WTC11 (cell line): ENCODE measurements around the gene FCMR. TPM values are rescaled to one million over a fixed set of nuclear protein-coding genes. Genes with fewer than 3 reads are reported as not detected.

Source experiments
- ATAC-seq: fragments of 200-7000 bp; cut with Tn5 transposase; 2 replicates; pipeline ENCODE4 v1.10.0; 2021; ENCODE audit warnings: mild to moderate bottlenecking, moderate library complexity
- CTCF ChIA-PET: fragments of 300-600 bp; sonication (Branson Sonifier 250); formaldehyde crosslinking; loops from one replicate; lab custom pipeline; 2021; ENCODE audit warnings: antibody characterized with exemption; lab: Charles Lee
- POLR2A ChIA-PET: fragments of 350-600 bp; sonication (Branson Sonifier 250); formaldehyde crosslinking; loops from one replicate; lab custom pipeline; 2021; ENCODE audit warnings: antibody characterized with exemption; lab: Charles Lee
- DNase-seq: peaks from one replicate; pipeline ENCODE4 v3.0.0; 2021; ENCODE audit warnings: low spot score
- H3K27ac Mint-ChIP-seq: 2 replicates; pipeline ENCODE4 v1.8.0; 2021; ENCODE audit warnings: mixed read lengths
- H3K27me3 Mint-ChIP-seq: 2 replicates; pipeline ENCODE4 v1.8.0; 2021; ENCODE audit warnings: low read depth, mild to moderate bottlenecking, moderate library complexity, mixed read lengths
- H3K36me3 Mint-ChIP-seq: 2 replicates; pipeline ENCODE4 v1.8.0; 2021; ENCODE audit warnings: mixed read lengths
- H3K4me1 Mint-ChIP-seq: 2 replicates; pipeline ENCODE4 v1.8.0; 2022; ENCODE audit warnings: mixed read lengths
- H3K4me3 Mint-ChIP-seq: 2 replicates; pipeline ENCODE4 v1.8.0; 2021; ENCODE audit warnings: mild to moderate bottlenecking, moderate library complexity, mixed read lengths
- H3K9me3 Mint-ChIP-seq: 2 replicates; pipeline ENCODE4 v1.8.0; 2021; ENCODE audit warnings: mixed read lengths
- ARID4B ChIP-seq: sonication (generic); formaldehyde crosslinking; IDR thresholded peaks from 2 replicates; pipeline ENCODE4 v1.8.0; 2023; ENCODE audit warnings: missing genetic modification reagents, mild to moderate bottlenecking, borderline replicate concordance
- ATF1 ChIP-seq: sonication (generic); formaldehyde crosslinking; IDR thresholded peaks from 2 replicates; pipeline ENCODE4 v1.8.1; 2023; ENCODE audit warnings: mild to moderate bottlenecking, moderate library complexity, missing genetic modification reagents
- CREB1 ChIP-seq: sonication (generic); formaldehyde crosslinking; IDR thresholded peaks from 2 replicates; pipeline ENCODE4 v1.8.0; 2023; ENCODE audit warnings: mild to moderate bottlenecking, missing genetic modification reagents
- CREM ChIP-seq: sonication (generic); formaldehyde crosslinking; IDR thresholded peaks from 2 replicates; pipeline ENCODE4 v1.8.1; 2022; ENCODE audit warnings: mild to moderate bottlenecking, missing genetic modification reagents, moderate library complexity
- FOXP1 ChIP-seq: sonication (generic); formaldehyde crosslinking; IDR thresholded peaks from 2 replicates; pipeline ENCODE4 v1.8.0; 2022; ENCODE audit warnings: missing genetic modification reagents, mild to moderate bottlenecking, moderate library complexity, borderline replicate concordance
- GRHL2 ChIP-seq: fragments of 250-450 bp; sonication (Bioruptor Pico); IDR thresholded peaks from 2 replicates; pipeline ENCODE4 v1.8.0; 2022; ENCODE audit warnings: mild to moderate bottlenecking, moderate library complexity; ENCODE audit not compliant: insufficient replicate concordance, severe bottlenecking
- IRF2 ChIP-seq: sonication (generic); formaldehyde crosslinking; IDR thresholded peaks from 2 replicates; pipeline ENCODE4 v1.8.0; 2022; ENCODE audit warnings: low read depth, missing genetic modification reagents, borderline replicate concordance
- NR3C1 ChIP-seq: sonication (generic); formaldehyde crosslinking; conservative IDR thresholded peaks from 2 replicates; pipeline ENCODE4 v1.8.1; 2023; ENCODE audit warnings: low read depth, mild to moderate bottlenecking, missing genetic modification reagents
- OVOL2 ChIP-seq: fragments of 250-450 bp; sonication (Bioruptor Pico); IDR thresholded peaks from 2 replicates; pipeline ENCODE4 v1.9.0; 2021; ENCODE audit warnings: mild to moderate bottlenecking, borderline replicate concordance
- SOX15 ChIP-seq: fragments of 250-450 bp; sonication (Bioruptor Pico); IDR thresholded peaks from 2 replicates; pipeline ENCODE4 v1.9.0; 2021; ENCODE audit warnings: mild to moderate bottlenecking
- TEAD4 ChIP-seq: sonication (generic); formaldehyde crosslinking; IDR thresholded peaks from 2 replicates; pipeline ENCODE4 v1.8.0; 2022; ENCODE audit warnings: mild to moderate bottlenecking, missing genetic modification reagents
- ZBTB21 ChIP-seq: sonication (generic); formaldehyde crosslinking; IDR thresholded peaks from 2 replicates; pipeline ENCODE4 v1.8.1; 2023; ENCODE audit warnings: mild to moderate bottlenecking, missing genetic modification reagents, borderline replicate concordance
- ZNF232 ChIP-seq: sonication (generic); formaldehyde crosslinking; IDR thresholded peaks from 2 replicates; pipeline ENCODE4 v1.8.0; 2022; ENCODE audit warnings: mild to moderate bottlenecking, missing genetic modification reagents
- ZNF416 ChIP-seq: fragments of 250-450 bp; sonication (Bioruptor Pico); IDR thresholded peaks from 2 replicates; pipeline ENCODE4 v1.9.0; 2021; ENCODE audit warnings: mild to moderate bottlenecking, inconsistent platforms
- ZNF512 ChIP-seq: sonication (generic); formaldehyde crosslinking; IDR thresholded peaks from 2 replicates; pipeline ENCODE4 v1.8.1; 2022; ENCODE audit warnings: missing genetic modification reagents, borderline replicate concordance
- total RNA-seq: library from RNA; stranded (reverse); gene quantifications from 3 replicates; pipeline ENCODE4 v1.2.3, GENCODE V29; 2021
- TF ChIP-seq, protein P1 (sequence below): sonication (generic); formaldehyde crosslinking; IDR thresholded peaks from 2 replicates; pipeline ENCODE4 v1.8.1; 2023; ENCODE audit warnings: mild to moderate bottlenecking, missing genetic modification reagents, borderline replicate concordance
- TF ChIP-seq, protein P2 (sequence below): sonication (generic); formaldehyde crosslinking; IDR thresholded peaks from 2 replicates; pipeline ENCODE4 v1.8.1; 2022; ENCODE audit warnings: mild to moderate bottlenecking, moderate library complexity, missing genetic modification reagents
- TF ChIP-seq, protein P3 (sequence below): fragments of 250-450 bp; sonication (Bioruptor Pico); IDR thresholded peaks from 2 replicates; pipeline ENCODE4 v1.9.0; 2021; ENCODE audit warnings: mild to moderate bottlenecking, borderline replicate concordance
- TF ChIP-seq, protein P4 (sequence below): sonication (generic); formaldehyde crosslinking; IDR thresholded peaks from 2 replicates; pipeline ENCODE4 v1.8.1; 2022; ENCODE audit warnings: mild to moderate bottlenecking, missing genetic modification reagents, moderate library complexity, borderline replicate concordance

FCMR gene
- total RNA-seq, 1 experiment from 2014 or later = 1.0 TPM

DNA sequence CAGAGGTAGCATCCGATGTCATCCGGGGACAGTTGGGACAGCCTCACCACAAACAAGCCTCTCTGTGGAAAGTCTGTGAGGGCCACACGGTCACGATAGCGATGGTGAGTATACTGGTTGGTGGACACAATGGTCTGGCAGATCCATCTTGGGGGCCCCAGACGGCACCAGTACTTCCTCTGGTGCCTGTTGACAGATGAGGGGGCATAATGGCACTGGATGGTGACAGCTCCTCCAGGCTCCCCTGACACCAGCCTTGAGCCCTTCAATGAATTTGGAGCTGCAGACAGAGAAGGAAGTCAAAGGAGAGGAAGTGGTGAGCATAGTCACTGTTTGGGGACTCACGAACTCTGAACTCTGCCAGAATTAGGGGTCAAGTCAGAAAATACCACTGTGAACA lies 40.5 kb upstream of the FCMR start (continued):
- no peak for TF ChIP-seq IRF2 (CRISPR knock-in tag)
- TF ChIP-seq GRHL2 = no peak
- no peak for TF ChIP-seq ZNF232 (CRISPR knock-in tag)
- no peak for TF ChIP-seq ZBTB21 (CRISPR knock-in tag)
- TF ChIP-seq, all 79 proteins: peak for 0

DNA sequence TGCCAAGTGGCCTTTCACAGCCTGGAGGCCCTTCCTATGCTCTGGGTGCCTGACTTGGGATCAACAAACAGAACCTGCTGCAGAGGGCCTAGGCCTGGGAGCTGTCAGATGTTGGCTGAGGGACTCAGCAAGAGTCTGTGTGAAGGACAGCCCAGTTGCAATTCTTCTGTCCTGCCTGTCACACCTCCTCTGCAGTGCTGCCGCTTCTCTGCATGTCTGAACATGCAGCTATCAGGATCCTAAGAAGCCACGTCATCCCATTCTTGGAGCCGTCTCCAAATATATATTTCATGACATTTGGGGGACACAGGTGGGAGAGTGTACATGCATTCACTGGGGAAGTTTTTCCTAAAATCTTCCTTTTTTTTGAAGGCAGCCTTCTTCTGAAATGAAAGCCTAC lies 39.9 kb upstream of the FCMR start:
- no peak overlapping the region for H3K27ac Mint-ChIP-seq
- POLR2A ChIA-PET = interaction anchor here (0.6 kb wide), 1 partner anchor 199 kb away, joined by 3 read pairs; no protein-coding TSS in a partner anchor
- ATAC-seq = no peak

More for the DNA sequence above, 39.9 kb upstream of the FCMR start:
- TF ChIP-seq, protein P1, sequence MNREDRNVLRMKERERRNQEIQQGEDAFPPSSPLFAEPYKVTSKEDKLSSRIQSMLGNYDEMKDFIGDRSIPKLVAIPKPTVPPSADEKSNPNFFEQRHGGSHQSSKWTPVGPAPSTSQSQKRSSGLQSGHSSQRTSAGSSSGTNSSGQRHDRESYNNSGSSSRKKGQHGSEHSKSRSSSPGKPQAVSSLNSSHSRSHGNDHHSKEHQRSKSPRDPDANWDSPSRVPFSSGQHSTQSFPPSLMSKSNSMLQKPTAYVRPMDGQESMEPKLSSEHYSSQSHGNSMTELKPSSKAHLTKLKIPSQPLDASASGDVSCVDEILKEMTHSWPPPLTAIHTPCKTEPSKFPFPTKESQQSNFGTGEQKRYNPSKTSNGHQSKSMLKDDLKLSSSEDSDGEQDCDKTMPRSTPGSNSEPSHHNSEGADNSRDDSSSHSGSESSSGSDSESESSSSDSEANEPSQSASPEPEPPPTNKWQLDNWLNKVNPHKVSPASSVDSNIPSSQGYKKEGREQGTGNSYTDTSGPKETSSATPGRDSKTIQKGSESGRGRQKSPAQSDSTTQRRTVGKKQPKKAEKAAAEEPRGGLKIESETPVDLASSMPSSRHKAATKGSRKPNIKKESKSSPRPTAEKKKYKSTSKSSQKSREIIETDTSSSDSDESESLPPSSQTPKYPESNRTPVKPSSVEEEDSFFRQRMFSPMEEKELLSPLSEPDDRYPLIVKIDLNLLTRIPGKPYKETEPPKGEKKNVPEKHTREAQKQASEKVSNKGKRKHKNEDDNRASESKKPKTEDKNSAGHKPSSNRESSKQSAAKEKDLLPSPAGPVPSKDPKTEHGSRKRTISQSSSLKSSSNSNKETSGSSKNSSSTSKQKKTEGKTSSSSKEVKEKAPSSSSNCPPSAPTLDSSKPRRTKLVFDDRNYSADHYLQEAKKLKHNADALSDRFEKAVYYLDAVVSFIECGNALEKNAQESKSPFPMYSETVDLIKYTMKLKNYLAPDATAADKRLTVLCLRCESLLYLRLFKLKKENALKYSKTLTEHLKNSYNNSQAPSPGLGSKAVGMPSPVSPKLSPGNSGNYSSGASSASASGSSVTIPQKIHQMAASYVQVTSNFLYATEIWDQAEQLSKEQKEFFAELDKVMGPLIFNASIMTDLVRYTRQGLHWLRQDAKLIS (CRISPR knock-in tag) = no peak
- TF ChIP-seq, protein P2, sequence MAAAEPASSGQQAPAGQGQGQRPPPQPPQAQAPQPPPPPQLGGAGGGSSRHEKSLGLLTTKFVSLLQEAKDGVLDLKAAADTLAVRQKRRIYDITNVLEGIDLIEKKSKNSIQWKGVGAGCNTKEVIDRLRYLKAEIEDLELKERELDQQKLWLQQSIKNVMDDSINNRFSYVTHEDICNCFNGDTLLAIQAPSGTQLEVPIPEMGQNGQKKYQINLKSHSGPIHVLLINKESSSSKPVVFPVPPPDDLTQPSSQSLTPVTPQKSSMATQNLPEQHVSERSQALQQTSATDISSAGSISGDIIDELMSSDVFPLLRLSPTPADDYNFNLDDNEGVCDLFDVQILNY (CRISPR knock-in tag) = no peak
- TF ChIP-seq IRF2 (CRISPR knock-in tag) (no peak), CREM (CRISPR knock-in tag) (no peak), FOXP1 (CRISPR knock-in tag) (no peak), ZNF512 (CRISPR knock-in tag) (no peak), ZNF416 (CRISPR knock-in tag) (no peak), CREB1 (no peak), ARID4B (CRISPR knock-in tag) (no peak), TEAD4 (CRISPR knock-in tag) (no peak), OVOL2 (CRISPR knock-in tag) (no peak), ZNF232 (CRISPR knock-in tag) (no peak), ATF1 (no peak), SOX15 (CRISPR knock-in tag) (no peak), NR3C1 (CRISPR knock-in tag) (no peak)
- TF ChIP-seq, protein P3, sequence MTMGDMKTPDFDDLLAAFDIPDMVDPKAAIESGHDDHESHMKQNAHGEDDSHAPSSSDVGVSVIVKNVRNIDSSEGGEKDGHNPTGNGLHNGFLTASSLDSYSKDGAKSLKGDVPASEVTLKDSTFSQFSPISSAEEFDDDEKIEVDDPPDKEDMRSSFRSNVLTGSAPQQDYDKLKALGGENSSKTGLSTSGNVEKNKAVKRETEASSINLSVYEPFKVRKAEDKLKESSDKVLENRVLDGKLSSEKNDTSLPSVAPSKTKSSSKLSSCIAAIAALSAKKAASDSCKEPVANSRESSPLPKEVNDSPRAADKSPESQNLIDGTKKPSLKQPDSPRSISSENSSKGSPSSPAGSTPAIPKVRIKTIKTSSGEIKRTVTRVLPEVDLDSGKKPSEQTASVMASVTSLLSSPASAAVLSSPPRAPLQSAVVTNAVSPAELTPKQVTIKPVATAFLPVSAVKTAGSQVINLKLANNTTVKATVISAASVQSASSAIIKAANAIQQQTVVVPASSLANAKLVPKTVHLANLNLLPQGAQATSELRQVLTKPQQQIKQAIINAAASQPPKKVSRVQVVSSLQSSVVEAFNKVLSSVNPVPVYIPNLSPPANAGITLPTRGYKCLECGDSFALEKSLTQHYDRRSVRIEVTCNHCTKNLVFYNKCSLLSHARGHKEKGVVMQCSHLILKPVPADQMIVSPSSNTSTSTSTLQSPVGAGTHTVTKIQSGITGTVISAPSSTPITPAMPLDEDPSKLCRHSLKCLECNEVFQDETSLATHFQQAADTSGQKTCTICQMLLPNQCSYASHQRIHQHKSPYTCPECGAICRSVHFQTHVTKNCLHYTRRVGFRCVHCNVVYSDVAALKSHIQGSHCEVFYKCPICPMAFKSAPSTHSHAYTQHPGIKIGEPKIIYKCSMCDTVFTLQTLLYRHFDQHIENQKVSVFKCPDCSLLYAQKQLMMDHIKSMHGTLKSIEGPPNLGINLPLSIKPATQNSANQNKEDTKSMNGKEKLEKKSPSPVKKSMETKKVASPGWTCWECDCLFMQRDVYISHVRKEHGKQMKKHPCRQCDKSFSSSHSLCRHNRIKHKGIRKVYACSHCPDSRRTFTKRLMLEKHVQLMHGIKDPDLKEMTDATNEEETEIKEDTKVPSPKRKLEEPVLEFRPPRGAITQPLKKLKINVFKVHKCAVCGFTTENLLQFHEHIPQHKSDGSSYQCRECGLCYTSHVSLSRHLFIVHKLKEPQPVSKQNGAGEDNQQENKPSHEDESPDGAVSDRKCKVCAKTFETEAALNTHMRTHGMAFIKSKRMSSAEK (CRISPR knock-in tag) = no peak
- TF ChIP-seq, protein P4, sequence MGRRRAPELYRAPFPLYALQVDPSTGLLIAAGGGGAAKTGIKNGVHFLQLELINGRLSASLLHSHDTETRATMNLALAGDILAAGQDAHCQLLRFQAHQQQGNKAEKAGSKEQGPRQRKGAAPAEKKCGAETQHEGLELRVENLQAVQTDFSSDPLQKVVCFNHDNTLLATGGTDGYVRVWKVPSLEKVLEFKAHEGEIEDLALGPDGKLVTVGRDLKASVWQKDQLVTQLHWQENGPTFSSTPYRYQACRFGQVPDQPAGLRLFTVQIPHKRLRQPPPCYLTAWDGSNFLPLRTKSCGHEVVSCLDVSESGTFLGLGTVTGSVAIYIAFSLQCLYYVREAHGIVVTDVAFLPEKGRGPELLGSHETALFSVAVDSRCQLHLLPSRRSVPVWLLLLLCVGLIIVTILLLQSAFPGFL (CRISPR knock-in tag) = no peak
- no peak for DNase-seq
- H3K36me3 Mint-ChIP-seq = no peaks in the 10 kb centered on the region
- no peak overlapping the region for H3K4me3 Mint-ChIP-seq
- CTCF ChIA-PET = interaction anchor here (0.6 to 2.3 kb wide), 5 partner anchors 18 to 156 kb away, joined by 3 to 11 read pairs (median 3); no protein-coding TSS in a partner anchor
- H3K9me3 Mint-ChIP-seq = no peaks in the 10 kb centered on the region
- H3K4me1 Mint-ChIP-seq = no peaks in the 10 kb centered on the region
- no peaks in the 10 kb centered on the region for H3K27me3 Mint-ChIP-seq
